Prostate gland (tissue), 2 donors: ENCODE data around the gene CYP19A1.

Source experiments
- POLR2A ChIP-seq: fragments of 450-650 bp; IDR thresholded peaks from one replicate; pipeline ENCODE4 v1.6.1; 2016; ENCODE audit warnings: antibody characterized with exemption, mild to moderate bottlenecking
- POLR2AphosphoS5 ChIP-seq: sonication (generic); formaldehyde crosslinking; IDR thresholded peaks from one replicate; pipeline ENCODE4 v1.6.1; 2017; ENCODE audit warnings: antibody characterized with exemption
- TF ChIP-seq, protein P1 (sequence below), 4 experiments: fragments of 200-600 bp in 2 of 4; fragments of 450-650 bp in 2 of 4; sonication (generic) in 2 of 4; IDR thresholded peaks; 1 replicate in 3 of 4; 2 replicates in 1 of 4; pipeline ENCODE4 v1.5.1; 2016 to 2019; ENCODE audit warnings: antibody characterized with exemption in 4 of 4, mild to moderate bottlenecking in 2 of 4, moderate library complexity in 2 of 4

DNA sequence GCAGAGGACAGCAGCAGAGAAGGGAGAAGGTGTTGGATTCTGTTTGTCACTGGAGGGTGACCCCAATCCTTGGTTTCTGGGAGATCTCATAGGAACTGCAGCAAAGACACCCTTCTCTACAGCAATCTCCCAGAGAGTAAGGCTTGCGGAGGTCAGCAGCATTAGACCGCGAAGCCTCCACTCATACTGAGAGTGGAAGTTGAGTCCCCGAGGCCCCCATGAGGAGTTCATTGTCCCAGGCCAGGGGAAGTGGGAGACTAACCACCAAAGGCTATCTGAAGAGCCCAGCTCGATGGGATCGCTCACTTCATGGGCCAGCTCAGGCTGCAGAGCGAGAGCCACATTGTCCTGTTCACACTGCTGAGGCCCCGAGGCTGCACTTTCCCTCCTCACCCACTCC lies 47.6 kb upstream of the CYP19A1 start:
- TF ChIP-seq, protein P1, sequence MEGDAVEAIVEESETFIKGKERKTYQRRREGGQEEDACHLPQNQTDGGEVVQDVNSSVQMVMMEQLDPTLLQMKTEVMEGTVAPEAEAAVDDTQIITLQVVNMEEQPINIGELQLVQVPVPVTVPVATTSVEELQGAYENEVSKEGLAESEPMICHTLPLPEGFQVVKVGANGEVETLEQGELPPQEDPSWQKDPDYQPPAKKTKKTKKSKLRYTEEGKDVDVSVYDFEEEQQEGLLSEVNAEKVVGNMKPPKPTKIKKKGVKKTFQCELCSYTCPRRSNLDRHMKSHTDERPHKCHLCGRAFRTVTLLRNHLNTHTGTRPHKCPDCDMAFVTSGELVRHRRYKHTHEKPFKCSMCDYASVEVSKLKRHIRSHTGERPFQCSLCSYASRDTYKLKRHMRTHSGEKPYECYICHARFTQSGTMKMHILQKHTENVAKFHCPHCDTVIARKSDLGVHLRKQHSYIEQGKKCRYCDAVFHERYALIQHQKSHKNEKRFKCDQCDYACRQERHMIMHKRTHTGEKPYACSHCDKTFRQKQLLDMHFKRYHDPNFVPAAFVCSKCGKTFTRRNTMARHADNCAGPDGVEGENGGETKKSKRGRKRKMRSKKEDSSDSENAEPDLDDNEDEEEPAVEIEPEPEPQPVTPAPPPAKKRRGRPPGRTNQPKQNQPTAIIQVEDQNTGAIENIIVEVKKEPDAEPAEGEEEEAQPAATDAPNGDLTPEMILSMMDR (IDR thresholded peaks at IDR 0.05): no peak
- TF ChIP-seq POLR2AphosphoS5 (no peak), POLR2A (no peak)
